Measurements from ENCODE around the gene P2RY2.
"Not testable (repeated sequence)": the region's sequence is repeated elsewhere in the genome, so short reads cannot be mapped to it uniquely, and the experiment has no call there.

Gene P2RY2

GRCh38 chr11:73228268-73229134 lies 10.4 kb downstream of the P2RY2 start:
- Mint-ChIP-seq H3K9me3 (no peaks in the 10 kb centered on the region), H3K4me1 (peaks cover 11% of the 10 kb centered on the region), H3K27me3 (ENCODE audit: low read depth) (peaks cover 37% of the 10 kb centered on the region), H3K4me3 (no peak overlapping the region), H3K27ac (peak overlapping the region in 2 of 3 experiments; percentile 10 to 38), H3K36me3 (ENCODE audit: low read depth) (no peaks in the 10 kb centered on the region)
- no peak for TF ChIP-seq CTCF (IDR thresholded peaks at IDR 0.05; ENCODE audit: unreplicated experiment in 3 of 3)

- Mint-ChIP-seq H3K27me3 (ENCODE audit: low read depth) (peaks cover 30% of the 10 kb centered on the region), H3K4me1 (peaks cover 11% of the 10 kb centered on the region), H3K27ac (peak overlapping the region in 2 of 3 experiments; percentile 29 to 81), H3K36me3 (ENCODE audit: low read depth) (no peaks in the 10 kb centered on the region), H3K4me3 (no peak overlapping the region), H3K9me3 (no peaks in the 10 kb centered on the region)
- no peak for TF ChIP-seq CTCF (IDR thresholded peaks at IDR 0.05; ENCODE audit: unreplicated experiment in 3 of 3)
Measured at GRCh38 chr11:73229321-73229895, 11.3 kb downstream of the P2RY2 start.

- Mint-ChIP-seq H3K9me3 (no peaks in the 10 kb centered on the region), H3K36me3 (ENCODE audit: low read depth) (no peaks in the 10 kb centered on the region), H3K4me3 (no peak overlapping the region), H3K27me3 (ENCODE audit: low read depth) (peaks cover 24% of the 10 kb centered on the region), H3K4me1 (peaks cover 11% of the 10 kb centered on the region), H3K27ac (peak overlapping the region in 2 of 3 experiments; percentile 29 to 81)
- TF ChIP-seq CTCF (IDR thresholded peaks at IDR 0.05; ENCODE audit: unreplicated experiment in 3 of 3) = no peak
Measured at GRCh38 chr11:73229896-73230875, 12.1 kb downstream of the P2RY2 start.

- Mint-ChIP-seq H3K36me3 (ENCODE audit: low read depth) (no peaks in the 10 kb centered on the region), H3K27ac (no peak overlapping the region), H3K27me3 (ENCODE audit: low read depth) (peaks cover 20% of the 10 kb centered on the region), H3K4me1 (peaks cover 11% of the 10 kb centered on the region), H3K9me3 (no peaks in the 10 kb centered on the region), H3K4me3 (no peak overlapping the region)
- TF ChIP-seq CTCF (IDR thresholded peaks at IDR 0.05; ENCODE audit: unreplicated experiment in 3 of 3) = no peak
Measured at GRCh38 chr11:73230931-73231330, 12.8 kb downstream of the P2RY2 start.

- not testable (repeated sequence) for H3K36me3 Mint-ChIP-seq (ENCODE audit: low read depth); H3K9me3 Mint-ChIP-seq; H3K4me3 Mint-ChIP-seq; H3K27ac Mint-ChIP-seq
- peaks cover 11% of the 10 kb centered on the region for H3K4me1 Mint-ChIP-seq
- peaks cover 13% of the 10 kb centered on the region for H3K27me3 Mint-ChIP-seq (ENCODE audit: low read depth)
Measured at GRCh38 chr11:73232487-73232886, 14.4 kb downstream of the P2RY2 start.

- Mint-ChIP-seq H3K36me3 (ENCODE audit: low read depth) (no peaks in the 10 kb centered on the region), H3K9me3 (no peaks in the 10 kb centered on the region), H3K27ac (no peak overlapping the region), H3K4me1 (peaks cover 11% of the 10 kb centered on the region), H3K4me3 (no peak overlapping the region), H3K27me3 (ENCODE audit: low read depth) (peaks cover 13% of the 10 kb centered on the region)
- TF ChIP-seq CTCF (IDR thresholded peaks at IDR 0.05; ENCODE audit: unreplicated experiment in 3 of 3) = no peak
Measured at GRCh38 chr11:73233211-73233610, 15.1 kb downstream of the P2RY2 start.

Data from nephron (organoid).